ENCODE data around the gene CLCA2.

The CLCA2 gene

DNA sequence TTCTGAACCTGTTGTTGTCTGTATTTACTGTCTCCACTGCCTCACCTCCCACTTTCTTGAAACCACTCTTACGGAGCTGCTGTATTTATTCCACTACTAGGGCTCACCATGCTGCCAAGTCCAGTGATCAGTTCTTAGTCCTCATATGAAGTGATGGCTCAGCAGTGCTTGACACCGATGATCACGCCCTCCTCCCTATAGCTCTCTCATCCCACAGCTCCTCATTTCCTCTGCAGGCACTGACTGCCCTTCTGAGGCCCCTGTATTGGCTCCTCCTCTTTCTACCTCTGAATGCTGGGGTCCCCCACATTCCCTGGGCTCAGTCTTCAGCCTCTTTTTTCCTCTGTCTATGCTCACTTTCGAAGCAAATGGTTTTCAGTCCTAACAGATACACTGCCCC, 48.2 kb downstream of the CLCA2 start:
- no peak for DNase-seq (ENCODE audit: low spot score)

GRCh38 chr1:86472767-86473166, 48.8 kb downstream of the CLCA2 start:
- no peak for DNase-seq (ENCODE audit: low spot score)

DNA sequence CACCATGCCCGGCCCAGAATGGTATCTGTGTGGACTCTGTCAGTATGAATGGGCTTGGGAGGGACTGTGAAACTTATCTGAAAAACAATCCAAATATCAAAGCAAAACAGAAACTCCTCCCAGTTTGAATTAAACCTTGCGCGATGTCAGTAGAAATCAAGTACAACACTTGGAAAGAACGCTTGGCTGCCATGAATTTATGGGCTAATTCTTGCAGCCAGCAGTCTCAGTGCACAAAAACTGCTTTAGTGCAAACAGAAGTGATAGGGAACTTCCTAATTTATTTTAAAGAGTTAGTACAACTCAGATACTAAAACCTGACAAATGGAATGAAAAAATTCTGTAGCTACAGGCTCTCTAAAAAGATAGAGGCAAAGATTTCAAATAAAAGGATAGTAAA, 53.3 kb downstream of the CLCA2 start:
- no peak for DNase-seq (ENCODE audit: low spot score)

DNA sequence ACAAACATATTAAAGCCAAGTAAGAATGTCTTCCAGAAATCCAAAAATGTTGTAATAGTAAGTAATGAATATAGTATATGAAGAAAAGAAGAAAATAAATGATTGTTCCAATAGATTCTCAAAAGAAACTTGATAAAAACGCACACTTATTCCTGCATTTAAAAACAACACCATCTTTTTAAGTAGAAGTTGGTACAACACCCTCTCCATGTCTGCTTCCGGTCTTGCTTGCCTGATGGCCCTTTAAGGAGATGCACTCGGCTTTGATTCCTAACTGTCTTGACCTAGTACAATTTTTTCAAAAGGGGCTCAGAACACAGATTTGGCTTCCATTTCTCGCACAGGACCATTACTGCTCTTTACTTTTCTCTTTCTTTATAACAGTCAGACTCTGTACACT, 53.7 kb downstream of the CLCA2 start:
- DNase-seq (ENCODE audit: low spot score) = no peak

GRCh38 chr1:86478416-86479156, 54.6 kb downstream of the CLCA2 start:
- no peak for DNase-seq (ENCODE audit: low spot score)

DNA sequence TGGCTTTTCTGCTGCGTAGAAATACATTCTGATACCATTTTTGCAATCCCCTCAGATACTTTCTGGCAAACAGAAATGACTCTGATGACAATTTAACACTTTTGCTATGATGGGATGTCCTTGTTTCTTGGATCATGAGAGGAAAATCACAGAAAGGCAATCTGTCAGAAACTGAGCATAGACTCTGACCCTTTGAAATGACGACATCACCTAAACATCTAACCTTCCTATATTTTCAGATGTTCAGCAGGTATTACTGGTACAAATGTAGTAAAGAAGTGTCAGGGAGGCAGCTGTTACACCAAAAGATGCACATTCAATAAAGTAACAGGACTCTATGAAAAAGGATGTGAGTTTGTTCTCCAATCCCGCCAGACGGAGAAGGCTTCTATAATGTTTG, 58.0 kb downstream of the CLCA2 start:
- DNase-seq (ENCODE audit: low spot score) = no peak

DNA sequence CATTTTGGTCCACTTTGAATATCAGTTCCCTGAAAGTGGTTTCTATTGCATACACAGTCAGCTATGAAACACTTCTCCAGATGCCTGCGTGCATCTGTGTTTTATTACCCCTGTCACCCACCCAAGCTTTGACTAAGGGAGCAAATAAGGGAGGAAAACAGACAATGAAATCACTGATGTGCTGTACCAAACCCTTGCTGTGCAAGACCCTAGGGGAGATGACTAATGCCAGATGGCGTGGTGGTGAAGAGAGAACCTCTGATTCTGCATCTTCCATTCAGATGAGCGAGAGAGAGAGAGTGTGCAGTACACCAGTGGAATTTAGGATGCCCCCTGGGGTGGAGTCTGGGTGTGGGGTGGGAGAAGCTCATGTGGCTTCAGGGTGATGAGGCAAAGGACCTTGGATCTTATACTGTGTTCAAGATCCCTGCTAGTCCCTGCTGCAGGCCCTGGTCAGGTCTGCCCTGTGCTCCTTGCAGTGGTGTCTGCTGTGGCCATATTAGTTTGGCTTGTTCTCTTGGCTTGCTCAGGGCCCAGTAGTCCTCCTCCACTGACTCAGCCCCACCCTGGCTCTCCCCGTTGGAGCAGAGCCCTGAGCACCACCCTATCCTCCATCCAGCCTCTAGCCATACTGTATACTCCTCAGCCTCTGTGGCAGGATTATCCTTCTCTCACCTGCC, 63.3 kb downstream of the CLCA2 start:
- DNase-seq (ENCODE audit: low spot score) = no peak

DNA sequence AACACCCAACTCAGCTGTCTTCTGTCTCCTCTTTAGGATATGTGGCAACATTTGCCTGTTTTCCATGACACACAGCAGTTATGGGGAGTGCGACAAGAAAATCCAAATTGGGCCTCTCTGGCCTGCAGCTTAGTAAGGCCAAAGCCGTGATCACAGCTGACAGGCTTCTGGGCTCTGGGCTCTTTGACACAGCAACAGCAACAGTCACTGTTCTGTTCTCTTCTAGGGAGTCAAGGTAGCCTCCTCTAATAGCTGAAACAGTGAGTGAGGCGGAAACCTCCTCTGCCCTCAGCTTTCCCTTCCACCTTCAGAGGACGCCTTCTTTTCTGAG, 63.8 kb downstream of the CLCA2 start:
- DNase-seq (ENCODE audit: low spot score) = no peak

DNA sequence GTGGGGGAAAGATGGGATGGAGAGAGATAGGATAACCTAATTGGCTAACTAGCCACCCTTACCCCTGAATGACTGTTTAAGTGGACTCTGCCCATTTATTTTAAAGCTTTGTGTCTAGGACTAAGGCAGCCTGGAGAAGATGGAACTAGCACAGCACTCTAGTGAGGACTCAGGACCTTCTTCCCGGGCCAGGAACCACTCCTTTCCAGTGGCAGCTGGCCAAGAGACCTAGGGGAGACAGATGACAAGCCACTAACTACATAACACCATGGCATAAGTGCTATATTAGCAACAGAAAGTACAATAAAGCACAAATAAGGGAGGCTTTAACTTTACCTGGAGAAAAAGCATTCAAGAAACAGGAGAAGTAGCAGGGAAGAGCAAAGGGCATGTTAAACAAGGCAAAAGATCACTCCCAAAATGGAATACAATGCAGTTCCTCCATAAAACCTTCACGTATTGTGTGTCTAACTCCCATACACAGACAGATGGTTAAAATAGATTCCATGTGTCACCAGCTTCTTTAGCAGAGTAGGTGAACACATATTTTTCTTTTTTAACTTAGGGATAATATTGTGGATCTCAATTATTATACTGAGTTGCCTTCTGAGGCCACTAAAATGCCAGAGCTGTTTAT, 65.4 kb downstream of the CLCA2 start:
- DNase-seq (ENCODE audit: low spot score) = no peak

DNA sequence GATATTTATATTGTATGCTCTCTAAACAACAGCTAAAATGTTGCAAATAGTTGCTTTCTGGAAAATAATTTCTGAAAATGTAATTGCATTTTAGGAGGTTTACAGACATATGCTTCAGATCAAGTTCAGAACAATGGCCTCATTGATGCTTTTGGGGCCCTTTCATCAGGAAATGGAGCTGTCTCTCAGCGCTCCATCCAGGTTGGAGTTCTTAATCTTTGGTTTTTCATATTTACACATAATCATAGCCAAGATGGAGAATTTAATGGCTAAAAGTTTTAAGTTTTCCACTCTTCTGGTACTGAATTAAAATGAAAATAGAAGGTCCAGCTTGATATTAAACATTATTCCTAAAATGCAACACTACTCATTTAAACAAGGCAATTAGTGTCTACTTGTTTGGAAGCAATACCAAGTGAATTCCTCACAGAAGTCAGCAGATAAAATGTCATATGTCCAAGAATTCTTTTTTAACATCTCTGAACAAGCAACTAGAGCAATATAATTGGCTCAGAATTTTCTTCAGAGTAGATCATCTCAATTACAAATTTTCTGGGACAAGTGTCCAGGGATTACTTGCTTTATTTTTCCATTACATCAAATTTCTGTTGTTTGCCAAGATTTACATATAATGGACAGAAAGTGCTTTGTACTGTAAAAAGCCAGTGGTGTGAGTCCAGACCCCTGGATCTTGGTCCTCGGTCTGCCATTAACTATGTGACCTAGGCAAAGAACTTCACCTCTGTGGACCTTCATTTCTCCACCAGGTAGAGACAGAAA, 67.4 kb downstream of the CLCA2 start:
- DNase-seq (ENCODE audit: low spot score) = no peak

GRCh38 chr1:86498281-86498680, 74.3 kb downstream of the CLCA2 start:
- DNase-seq (ENCODE audit: low spot score) = no peak

DNA sequence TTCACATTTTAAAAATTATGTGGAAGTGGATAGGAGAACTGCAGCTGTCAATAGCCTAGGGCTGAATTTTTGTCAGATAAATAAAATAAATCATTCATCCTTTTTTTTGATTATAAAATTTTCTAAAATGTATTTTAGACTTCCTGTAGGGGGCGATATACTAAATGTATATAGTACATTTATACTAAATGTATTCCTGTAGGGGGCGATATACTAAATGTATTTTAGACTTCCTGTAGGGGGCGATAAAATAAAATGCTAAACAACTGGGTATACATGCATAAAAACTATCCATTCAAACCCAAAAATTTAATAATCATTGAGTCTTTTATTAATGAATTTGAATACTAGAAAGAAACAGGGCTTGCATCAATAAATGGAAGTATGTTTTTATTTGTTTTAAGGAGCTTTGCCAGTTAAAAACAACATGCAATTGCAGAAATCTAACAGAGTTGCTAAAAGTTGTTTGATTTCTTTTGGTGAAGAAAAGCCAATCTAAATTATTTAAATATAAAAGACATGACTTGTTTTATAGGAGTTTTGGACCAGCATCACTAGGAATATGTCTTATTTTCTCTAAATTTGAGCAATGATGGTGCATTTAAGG, 76.1 kb downstream of the CLCA2 start:
- peak; percentile 25 for DNase-seq (ENCODE audit: low spot score)

DNA sequence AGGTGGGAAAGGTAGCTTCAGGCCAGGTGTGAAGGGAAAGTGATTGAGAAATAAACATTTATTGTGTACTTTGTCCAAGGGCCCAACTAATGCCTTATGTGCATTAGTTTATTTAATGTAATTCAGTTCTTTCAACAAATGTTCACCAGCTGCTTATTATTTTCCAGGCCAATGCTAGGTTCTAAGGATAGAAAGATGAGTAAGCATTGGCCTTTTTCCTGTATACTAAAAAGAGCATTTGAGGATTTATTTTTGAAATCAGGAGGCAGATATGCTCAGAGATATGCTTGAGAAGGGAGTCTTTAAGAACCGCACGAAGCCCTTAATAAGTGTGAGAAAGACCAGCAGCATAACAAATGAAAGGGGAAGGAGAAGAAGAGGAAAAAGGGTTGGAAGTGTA, 76.7 kb downstream of the CLCA2 start:
- DNase-seq (ENCODE audit: low spot score) = no peak

DNA sequence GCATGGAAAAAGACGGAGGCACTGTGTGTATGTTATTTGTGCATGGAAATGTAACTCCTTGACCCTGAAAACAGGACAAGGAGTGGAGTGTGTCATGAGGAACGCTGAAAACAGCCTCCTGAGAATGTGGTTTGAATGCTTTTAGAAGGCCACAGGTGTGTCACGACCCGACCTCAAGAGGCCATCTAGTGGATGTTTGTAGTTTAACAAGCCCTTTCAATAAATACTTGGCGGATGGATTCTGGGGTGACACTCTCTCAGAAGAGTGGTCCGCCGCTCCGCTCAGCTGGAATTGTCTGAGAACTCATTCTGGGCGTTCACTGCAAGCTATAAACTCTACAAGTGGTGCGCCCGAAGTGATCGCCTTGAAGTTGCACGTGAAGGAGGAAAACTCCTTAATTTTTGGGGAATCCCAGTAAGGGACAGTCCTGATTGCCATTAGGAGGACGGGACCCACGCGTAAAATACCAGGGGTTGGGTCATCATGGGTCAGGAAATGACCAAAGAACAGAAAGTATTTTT, 78.2 kb downstream of the CLCA2 start:
- peak; percentile 24 for DNase-seq (ENCODE audit: low spot score)

- DNase-seq (ENCODE audit: low spot score) = no peak
Measured at GRCh38 chr1:86502721-86503405, 78.9 kb downstream of the CLCA2 start.

- no peak for DNase-seq (ENCODE audit: low spot score)
Measured at GRCh38 chr1:86503406-86504136, 79.6 kb downstream of the CLCA2 start.

DNA sequence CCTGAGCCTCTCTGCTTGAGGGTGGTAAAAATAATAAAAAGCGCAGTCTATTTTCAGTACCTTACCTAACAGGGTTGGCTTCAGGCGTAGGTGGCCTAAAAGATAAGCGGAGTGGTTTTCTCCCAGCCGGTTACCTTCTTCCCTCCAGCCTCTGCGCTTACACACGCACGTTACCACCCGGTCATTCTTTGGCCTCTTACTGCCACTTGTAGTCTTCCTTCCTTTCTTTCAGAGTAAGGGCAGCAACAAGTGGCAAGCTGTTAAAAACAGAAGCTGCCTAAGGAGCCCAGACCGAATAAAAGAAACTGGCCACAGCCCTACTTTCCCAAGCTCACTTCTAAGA, 80.1 kb downstream of the CLCA2 start:
- DNase-seq (ENCODE audit: low spot score) = no peak

GRCh38 chr1:86504895-86505563, 81.1 kb downstream of the CLCA2 start:
- no peak for DNase-seq (ENCODE audit: low spot score)

- DNase-seq (ENCODE audit: low spot score) = no peak
Measured at GRCh38 chr1:86505564-86505902, 81.6 kb downstream of the CLCA2 start.

All from germinal center (tissue), 1 donor.